ENCODE data around the gene SEC61A1.

SEC61A1 gene

DNA sequence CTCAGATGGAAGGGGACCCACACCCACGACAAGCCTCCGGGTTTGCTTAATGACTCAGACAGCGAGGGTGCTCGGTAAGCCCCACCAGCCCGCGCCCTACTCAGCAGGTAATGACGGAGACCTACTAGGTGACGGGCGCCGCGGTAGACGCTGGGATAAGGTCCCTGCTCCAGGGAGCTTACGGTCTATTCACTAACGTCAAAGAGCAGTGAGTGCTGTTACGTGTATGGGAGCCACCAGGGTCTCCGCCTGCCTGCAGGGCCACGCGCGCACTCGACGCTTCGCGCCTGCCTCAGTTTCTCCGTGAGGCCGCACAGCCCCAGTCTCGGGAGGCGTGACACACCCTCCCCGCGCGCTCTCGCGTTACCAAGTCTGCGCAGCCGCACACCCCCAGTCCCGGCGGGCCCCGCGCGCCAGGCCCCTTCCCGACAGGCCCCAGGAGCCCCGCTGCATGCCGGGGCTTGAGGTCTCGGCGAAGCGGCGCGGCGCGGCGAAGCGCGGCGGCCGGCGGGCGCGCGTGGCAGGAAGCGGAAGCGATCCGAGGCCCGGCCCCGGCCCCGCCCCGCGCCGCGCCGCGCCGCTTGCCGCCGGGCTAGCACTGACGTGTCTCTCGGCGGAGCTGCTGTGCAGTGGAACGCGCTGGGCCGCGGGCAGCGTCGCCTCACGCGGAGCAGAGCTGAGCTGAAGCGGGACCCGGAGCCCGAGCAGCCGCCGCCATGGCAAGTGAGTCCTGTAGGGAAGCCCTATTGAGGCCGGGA is at the start of gene SEC61A1:
SEC61A1 (plus strand) TSS at position 601 of the 758 bp plus-strand sequence; CDS start at position 717, 116 bp downstream.
- DNase-seq = peak; percentile 95

DNA sequence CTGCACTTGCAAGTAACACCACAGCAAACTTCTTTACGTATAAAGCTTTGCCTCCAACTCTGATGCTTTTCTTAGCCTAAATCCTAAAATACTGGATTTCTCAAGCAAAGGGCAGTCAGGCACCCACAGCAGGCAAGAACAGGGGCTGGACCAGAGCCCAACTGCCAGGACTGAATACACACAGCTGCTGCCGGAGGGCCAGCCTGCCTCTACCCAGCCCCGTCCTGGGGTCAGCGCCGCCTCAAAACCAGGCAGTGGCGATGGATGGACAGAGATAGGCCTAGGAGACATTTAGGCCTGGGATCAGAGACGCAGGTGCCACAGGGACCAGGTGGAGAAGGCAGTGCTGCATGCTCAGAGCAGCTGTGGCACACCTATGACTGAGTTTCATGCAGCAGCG is 47.6 kb upstream of the SEC61A1 start:
- DNase-seq = no peak

DNA sequence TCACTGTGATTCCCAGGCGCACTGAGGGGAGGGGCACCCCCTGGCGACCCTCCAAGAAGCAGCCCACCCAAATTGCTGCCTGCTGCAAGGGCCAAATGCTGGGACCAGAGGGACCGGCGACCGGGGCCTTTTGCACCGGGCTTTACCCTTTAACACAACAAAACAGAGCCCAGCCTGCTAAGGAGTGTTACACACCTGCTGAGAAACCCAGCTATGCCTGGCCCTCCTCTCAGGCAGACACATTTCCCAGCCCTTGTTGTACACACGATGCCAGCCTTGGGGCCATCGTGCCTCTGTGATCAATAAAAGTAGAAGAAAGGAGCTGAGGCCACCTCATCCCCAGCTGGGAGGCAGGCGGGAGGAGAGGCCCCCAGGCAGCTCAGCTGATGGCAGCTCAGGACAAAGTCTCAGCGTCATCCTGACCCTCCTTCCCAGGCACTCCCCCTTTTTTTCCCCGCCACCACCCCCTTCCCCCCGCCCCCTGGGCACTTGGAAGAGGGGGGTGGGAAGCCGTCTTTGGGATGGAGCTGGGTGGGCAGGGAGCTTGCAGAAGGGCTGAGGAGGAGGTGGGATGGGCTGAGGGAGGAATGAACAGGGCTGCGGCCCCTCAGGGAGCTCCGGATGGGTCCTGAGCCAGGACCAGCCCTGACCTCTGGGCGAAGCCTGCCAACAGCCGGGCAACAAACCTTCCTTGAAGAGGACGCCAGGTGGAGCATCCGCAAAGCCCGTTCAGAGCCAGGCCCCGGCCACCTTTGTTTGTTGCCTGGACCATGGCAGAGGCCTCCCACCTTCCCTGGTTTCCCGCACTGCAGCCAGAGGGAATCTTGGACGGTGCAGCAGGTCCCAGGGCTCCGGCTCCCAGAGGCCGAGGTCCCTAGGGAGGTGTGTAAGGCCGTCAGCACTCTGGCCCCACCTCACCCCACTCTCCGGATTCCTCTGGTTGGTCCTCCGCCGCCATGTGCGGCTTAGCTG is 45.9 kb upstream of the SEC61A1 start:
- DNase-seq = no peak

DNA sequence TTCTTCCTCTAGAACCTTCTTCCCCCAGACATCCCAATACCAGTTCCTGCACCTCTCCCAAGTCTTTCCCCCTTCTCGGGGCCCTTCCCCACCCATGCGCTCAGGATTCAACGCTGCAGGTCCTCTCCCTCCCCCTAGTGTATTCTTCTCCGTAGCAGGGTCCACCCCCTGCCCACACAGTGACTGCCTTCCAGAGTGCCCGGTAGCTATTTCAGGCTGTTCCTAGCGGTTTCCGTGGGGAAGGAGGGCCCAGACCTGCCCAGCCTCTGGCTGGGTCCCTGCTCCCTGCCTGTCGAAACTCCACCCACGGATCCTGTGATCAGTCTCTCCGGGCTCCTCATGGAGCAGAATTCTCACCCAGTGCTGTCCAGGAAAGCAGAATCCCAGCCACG is 45.2 kb upstream of the SEC61A1 start:
- DNase-seq = no peak

DNA sequence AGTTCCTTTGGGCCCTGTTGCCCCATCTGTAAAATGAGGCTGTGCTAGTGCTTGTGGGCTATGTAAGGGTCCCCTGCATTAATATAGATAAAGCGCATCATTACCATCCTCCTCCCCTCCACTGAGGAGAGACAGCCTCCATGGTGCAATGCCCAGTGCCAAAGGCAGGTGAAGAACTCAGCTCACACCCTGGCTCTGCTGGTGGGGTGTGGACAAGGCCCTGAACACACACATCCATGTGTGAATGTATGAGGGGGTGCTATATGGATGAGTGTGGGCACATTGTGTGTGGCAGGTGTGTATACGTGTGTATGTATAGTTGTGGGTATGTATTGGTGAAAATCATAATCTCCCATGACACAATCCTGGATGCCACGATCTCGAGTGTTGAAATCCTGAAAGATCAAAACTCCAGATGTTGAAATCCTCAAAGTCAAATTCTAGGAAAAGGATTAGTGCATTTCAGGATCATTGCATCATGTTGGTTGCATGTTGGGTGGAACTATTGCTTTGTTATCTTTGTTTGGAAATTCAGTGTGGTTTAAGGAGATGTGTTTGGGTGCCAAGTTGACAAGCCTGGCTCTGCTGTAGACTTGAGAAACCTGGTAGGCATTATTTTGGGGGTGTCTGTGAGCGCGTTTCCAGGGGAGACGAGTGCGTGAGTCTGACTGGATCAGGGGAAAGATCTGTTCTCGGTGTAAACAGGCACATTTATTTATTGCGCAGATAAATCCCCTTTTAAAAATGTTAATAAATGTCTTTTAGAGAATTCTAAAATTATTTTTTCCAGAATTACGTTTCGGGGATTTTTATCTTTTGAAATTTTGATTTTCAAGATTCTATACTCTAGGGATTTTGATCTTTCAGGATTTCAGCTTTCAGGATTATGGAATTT is 42.0 kb upstream of the SEC61A1 start:
- DNase-seq = no peak

DNA sequence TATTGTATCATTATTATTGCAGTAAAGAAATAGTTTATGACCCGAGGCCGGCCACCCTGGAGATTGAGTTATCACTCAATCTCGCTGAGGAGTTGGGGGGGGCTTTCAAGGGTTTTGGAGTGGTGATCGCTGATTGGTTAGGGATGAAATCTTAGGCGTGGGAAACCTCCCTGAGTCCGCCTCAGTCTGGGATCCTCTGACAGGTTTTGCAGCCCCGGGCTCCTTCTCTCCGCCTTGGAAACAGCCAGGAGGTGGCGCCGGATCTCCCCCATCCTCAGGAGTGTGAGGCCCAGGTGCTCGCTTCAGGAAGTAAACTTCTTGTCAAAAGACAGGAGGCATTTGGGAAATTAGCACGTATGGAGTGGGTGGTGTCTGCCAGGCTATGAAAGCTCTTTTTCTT is 41.1 kb upstream of the SEC61A1 start:
- no peak for DNase-seq

DNA sequence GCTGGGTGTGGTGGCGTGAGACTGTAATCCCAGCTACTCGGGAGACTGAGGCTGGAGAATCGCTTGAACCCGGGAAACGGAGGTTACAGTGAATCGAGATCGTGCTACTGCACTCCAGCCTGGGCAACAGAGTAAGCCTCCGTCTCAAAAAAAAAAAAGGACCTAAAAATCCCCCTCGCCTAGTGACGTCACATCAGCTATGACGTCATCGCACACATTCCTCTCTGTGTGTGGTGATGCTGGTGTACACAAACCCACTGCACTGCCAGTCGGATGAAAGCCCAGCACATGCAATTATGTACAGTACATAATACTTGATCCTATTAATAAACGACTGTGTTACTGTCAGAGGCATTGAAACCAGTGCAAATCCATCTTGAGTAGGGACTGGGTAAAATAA is 40.2 kb upstream of the SEC61A1 start:
- DNase-seq = no peak

DNA sequence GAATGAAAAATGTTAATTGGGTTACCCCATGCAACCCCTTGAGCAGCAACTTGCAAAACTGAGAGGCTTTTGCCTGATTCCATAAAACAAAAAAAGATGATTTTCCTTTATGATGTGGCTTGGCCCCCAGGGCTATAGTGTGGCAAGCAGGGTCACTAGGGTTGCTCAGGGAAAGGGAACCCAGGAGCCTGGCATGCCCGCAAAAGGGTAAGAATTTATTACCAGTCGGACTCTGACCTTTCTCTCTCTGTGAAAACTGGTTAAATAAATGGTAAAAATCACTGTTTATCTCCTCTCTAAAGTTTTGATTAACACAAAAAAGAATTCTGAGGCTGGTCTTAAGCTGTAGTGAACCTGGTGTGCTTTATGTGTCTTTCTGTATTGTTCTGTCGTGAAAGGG is 37.7 kb upstream of the SEC61A1 start:
- no peak for DNase-seq

DNA sequence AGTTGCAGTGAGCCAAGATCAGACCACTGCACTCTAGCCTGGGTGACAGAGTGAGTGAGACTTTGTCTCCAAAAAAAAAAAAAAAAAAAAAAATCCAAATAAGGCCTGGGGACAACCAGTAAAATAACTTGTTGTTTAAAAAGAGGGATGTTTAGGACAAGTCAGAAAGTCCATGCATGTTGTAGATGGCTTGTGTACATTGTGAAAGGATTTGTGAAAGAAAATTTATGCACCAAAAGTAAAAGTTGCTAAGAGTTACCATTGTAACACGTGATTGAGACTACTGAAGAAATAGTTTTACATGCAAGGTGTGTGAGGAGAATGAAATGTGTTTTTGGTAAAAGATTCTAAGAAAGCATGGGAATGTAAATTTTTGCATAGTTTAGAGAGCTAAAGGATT is 35.7 kb upstream of the SEC61A1 start:
- DNase-seq = no peak

DNA sequence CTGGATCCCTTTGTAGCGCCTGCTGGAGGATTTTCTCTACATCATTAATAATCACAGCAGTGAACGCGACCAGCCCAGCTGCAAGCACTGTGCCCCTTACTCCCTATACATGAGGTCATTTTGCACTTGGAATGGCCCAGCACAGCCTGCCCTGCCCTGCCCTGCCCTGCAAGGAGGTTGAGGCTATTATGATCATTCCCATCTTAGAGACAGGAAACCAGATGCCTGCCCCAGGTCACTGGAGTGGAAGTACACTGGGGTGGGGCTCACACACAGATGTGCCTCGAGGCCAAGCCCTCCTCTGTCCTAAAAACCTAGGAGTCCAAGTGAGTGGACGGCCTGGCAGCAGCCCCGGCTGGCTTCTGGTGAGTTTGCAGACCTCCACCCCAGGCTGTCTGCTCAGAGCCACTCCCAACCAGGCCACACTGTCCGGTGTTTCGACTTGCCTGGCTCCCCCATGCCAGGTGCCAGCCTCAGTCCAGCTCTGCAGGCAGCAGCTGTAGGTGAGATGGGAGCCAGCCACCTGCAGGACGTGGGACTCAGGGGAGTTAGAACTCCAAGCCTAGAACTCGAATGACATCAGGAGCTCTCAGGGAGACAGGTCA is 30.4 kb upstream of the SEC61A1 start:
- no peak for DNase-seq

DNA sequence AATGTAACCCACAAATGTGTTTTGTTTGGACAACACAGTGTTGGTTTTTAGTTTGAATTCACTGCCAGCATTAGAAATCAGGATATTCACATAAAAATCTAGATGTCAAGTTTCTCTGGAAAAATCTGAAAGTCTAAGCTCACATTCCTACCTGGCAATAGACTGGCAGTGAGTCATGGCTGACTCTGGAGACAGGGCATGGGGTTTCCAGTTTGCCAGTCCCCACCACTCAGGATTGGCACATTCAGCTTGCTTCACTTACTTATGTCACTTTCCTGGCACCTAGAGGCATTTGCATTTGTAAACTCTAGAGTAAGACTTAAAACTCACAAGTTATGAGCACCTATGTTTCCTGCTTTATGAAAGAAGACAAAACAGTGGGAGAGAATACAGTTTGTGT is 19.1 kb upstream of the SEC61A1 start:
- DNase-seq = no peak

DNA sequence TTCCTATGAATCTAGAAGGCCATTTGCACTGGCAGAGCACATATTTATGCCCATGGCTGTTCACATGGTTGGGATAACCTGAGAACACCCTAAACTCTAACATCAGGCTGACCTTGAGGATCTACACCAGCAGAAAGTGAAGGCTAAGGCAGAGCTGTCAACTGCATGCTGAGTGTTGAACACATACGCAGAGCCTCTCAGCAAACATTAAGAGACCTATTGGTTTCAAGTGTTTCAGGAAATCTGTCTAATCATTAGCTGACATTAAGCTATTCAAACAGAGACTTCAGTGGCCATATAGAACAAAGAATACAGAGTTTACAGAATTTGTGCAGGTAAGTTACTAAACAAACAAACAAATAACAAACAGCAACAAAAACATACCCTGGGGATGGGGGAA is 16.1 kb upstream of the SEC61A1 start:
- no peak for DNase-seq

DNA sequence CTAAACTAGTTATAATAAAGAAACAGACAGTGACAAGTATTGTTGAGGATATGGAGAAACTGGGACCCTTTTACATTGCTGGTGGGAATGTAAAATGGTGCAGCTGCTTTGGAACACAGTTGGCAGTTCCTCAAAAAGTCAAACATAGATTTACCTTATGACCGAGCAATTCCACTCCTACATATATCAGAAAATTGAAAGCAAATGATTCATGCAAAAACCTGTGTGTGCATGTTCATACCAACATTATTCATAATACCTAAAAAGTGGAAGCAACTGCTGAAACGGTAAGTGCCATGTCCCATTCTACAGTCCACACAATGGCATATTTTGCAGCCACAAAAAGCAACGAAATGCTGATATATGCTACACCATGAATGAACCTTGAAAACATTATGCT is 12.2 kb upstream of the SEC61A1 start:
- DNase-seq = no peak

DNA sequence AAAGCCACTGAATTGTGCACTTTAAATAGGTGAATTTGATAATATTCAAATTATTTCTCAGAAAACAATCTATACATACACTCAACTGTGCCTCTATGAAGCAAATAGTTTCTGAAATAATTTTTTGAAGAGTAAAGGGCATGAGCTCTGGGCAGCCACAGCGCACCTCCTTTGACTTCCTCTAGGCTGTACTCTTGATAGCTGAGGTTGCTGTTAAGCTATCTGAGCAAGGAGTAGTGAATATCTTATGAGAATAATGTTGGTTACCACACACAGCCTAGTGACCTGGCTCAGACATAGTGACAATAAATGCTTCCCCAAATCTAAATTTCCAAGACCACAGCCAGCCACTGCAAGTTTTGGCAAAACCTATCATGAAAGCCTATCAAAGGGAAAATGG is 11.6 kb upstream of the SEC61A1 start:
- DNase-seq = no peak

DNA sequence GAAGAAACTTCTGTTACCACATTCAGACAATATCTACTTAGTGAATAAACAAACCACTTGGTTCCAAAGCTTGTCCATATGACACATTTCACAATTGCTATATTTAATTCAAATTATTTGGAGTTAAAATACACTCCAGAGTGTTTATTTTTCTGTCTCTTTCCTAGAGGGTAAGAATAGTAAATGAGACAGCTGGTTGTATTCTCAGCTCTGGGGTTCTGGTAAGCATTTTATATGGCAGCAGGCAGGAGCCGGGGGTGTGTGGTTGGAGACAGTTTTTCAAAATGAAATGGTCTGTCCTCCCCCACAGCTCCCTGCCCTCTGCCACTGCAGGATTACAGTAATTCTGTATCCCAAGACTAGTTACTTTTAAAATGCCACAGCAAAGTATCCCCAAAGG is 10.9 kb upstream of the SEC61A1 start:
- no peak for DNase-seq

DNA sequence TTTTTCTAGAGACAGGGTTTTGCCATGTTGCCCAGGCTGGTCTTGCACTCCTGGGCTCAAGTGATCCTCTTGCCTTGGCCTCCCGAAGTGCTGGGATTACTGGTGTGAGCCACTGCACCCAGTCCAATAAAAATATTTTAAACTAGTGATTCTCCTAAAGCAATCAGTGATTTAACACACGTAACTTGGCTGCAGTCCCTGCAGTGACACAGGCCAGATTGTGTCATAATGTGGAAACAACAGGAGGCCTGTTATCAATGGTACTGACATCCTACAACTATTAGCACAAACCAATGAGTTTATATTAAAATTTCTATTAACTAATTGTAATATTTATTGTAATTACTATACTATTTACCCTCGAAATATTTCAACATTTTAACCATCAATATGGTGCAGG is 1.6 kb upstream of the SEC61A1 start:
- no peak for DNase-seq

DNA sequence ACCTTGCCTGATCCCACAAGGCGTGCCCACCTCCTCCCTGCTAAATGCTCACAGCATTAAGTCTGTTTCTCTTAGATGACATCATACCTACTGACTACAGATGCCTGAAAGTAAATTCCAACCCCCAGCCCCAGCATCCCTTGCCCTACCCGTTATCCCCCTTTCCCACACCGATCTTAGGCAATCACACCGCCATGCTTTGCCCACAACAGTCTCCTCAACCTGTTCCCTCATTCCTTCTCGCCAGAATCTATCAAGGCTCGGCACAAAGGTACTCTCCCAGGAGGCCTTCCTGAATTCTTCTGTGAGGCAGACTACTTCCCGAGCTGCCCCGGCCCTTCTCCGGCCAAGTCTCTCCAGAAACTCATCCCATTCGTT is 789 bp upstream of the SEC61A1 start:
- DNase-seq = no peak

DNA sequence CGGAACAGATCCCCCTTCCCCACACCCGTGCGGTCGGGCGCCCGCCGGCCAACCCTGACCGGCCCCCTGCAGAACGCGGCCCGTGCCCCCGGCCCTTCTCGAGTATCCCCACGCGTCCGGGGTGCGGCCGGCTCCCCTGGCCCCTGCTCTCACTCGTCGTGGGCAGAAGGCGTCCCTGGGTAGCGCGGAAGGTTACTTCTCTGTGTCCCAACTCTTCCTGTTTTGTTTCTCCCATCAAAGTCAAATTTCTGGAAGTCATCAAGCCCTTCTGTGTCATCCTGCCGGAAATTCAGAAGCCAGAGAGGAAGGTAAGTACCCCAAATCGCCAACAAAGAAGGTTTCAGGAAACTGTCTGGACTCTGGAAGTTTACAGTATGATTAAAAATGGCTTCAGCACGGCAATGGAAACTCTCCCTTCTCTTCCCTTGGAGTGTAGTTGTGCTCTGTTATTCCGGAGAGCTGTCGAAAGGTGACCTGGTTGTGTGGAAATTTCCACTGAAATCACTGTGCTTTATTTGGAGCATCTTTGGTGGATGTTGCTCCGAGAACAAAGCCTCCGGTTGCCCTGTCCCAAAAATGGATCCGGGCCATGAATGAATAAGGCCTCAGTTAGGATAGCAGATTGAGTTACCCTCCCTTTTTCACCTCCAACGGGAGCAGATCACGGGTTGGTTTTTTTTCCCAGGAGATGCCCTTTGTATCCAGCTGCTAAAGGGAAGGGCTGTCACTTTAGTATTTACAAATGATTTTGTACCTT is 536 bp downstream of the SEC61A1 start:
- no peak for DNase-seq

DNA sequence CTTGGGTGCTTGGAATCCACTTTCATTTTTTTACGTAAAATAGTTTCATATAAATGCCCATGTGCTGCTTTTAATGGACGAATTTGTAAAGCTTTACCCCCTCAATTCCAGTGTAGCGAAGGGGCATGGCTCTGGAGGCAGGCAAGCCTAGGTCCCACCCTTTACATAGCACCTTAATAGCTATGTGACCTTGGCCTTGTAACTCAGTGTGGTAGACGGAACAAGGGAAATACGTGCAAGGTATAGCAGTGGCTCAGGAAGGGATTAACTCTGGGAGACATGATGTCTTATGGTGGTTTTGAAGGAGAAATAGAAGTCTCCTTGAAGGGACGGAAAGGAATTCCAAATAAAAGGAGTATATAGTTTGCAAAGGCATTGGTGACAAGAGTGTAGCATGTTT is 1.4 kb downstream of the SEC61A1 start:
- DNase-seq = no peak

DNA sequence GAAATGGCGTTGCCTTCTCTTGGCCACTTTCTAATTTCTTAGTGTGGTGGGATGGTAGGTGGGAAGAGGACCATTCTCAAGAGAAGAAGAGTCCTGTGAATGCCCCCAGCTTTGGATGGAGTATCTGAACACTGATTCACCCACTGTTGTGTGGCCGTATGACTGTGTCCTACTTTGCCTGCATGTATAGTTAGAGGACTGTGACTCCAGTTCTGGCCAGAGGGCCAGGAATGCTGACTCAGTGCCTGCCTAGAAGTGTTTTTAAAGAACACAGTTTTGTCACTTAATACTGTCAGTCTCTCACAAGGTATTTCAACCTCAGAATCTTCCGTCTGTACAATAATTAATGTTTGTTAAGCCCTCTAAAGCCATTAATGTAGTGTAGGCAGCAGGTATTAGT is 2.1 kb downstream of the SEC61A1 start:
- DNase-seq = no peak

DNA sequence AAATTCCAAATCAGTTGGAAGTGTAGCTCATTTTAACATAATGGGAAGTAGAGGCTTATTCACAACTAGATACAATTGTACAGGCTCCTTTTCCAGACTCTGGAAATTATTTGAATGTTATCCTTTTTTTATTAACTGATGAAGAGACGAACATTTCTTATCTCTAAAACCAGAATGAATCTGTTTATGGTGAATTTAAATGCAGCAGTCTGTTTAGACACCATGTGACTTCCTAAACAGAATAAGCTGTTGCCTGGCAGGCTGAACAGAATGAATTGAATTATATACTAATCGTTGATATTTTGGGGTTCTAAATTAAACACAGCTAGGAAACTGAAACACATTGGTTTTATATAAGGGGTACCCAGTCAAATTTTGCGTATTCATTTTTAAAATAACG is 4.0 kb downstream of the SEC61A1 start:
- no peak for DNase-seq

Data from CD4-positive, alpha-beta T cell treated with Interleukin-10 for 1 hour (primary cell).